Endothelial cell of umbilical vein (primary cell): Measurements from ENCODE around the gene LILRB5. TPM values are rescaled to one million over a fixed set of nuclear protein-coding genes. Genes with fewer than 3 reads are reported as not detected.
"Not testable (repeated sequence)": the region's sequence is repeated elsewhere in the genome, so short reads cannot be mapped to it uniquely, and the experiment has no call there.

Experiments
- BruUV-seq: library from RNA; stranded (reverse); fragments of 400-500 nt; replicated peaks from 2 replicates; lab custom pipeline; 2021; lab: Mats Ljungman, UMichigan
- CTCF ChIA-PET: fragments of 300-600, 350-600 bp; sonication (Branson Sonifier 250); formaldehyde crosslinking; loops from one replicate; lab custom pipeline; 2021; ENCODE audit warnings: antibody characterized with exemption, inconsistent platforms; lab: Charles Lee
- POLR2A ChIA-PET: fragments of 300-600, 350-600 bp; sonication (Branson Sonifier 250); formaldehyde crosslinking; loops from one replicate; lab custom pipeline; 2021; ENCODE audit warnings: antibody characterized with exemption, inconsistent platforms; lab: Charles Lee
- DNase-seq: peaks from one replicate; pipeline ENCODE4 v3.0.0-alpha.2; 2011; ENCODE audit warnings: low read depth, low spot score
- FAIRE-seq: peaks from 2 replicates; lab custom pipeline; 2011; peaks lifted over from hg19 to GRCh38; lab: Jason Lieb, UNC
- H2AFZ ChIP-seq: 2 replicates; pipeline ENCODE4 v1.6.0; 2012; ENCODE audit warnings: low read depth, low read length, control low read depth, inconsistent platforms
- H3K27ac ChIP-seq: 2 replicates; pipeline ENCODE4 v1.5.1; 2011; ENCODE audit warnings: low read depth, mild to moderate bottlenecking, control low read depth, low read length, moderate library complexity; ENCODE audit not compliant: insufficient read depth
- H3K27me3 ChIP-seq, 2 experiments: 2 replicates each; pipeline versions ENCODE4 v1.6.0 to v1.6.1; 2011; ENCODE audit warnings: low read length in 2 of 2, mixed read lengths in 1 of 2; ENCODE audit not compliant: control insufficient read depth in 2 of 2, insufficient read depth in 2 of 2
- H3K36me3 ChIP-seq, 2 experiments: 2 replicates in 1 of 2; 3 replicates in 1 of 2; pipeline ENCODE4 v1.5.1; 2011; ENCODE audit warnings: low read length in 2 of 2, mild to moderate bottlenecking in 1 of 2, moderate library complexity in 1 of 2; ENCODE audit not compliant: control insufficient read depth in 2 of 2, insufficient read depth in 2 of 2; ENCODE audit errors: extremely low read depth in 1 of 2
- H3K4me1 ChIP-seq: 3 replicates; pipeline ENCODE4 v1.5.1; 2011; ENCODE audit warnings: mild to moderate bottlenecking, low read length; ENCODE audit not compliant: control insufficient read depth, insufficient read depth; ENCODE audit errors: extremely low read depth
- H3K4me2 ChIP-seq: 2 replicates; pipeline ENCODE4 v1.6.1; 2011; ENCODE audit warnings: low read length, control low read depth, mixed read lengths; ENCODE audit not compliant: insufficient read depth
- H3K4me3 ChIP-seq, 3 experiments: fragments of 200-600 bp in 1 of 3; sonication (generic), shearing (Covaris generic) in 1 of 3; replicated peaks in 1 of 3; 2 replicates each; pipeline ENCODE4 v1.5.1; 2011 to 2016; ENCODE audit warnings: control low read depth in 3 of 3, low read length in 3 of 3, mild to moderate bottlenecking in 2 of 3, inconsistent platforms in 1 of 3, low read depth in 1 of 3, moderate library complexity in 1 of 3; ENCODE audit not compliant: insufficient read depth in 1 of 3
- H3K79me2 ChIP-seq: 2 replicates; pipeline ENCODE4 v1.6.0; 2012; ENCODE audit warnings: low read length, inconsistent platforms; ENCODE audit not compliant: control insufficient read depth, insufficient read depth
- H3K9ac ChIP-seq: replicated peaks from 2 replicates; pipeline ENCODE3; 2011; ENCODE audit warnings: low read length, control low read depth; ENCODE audit not compliant: insufficient read depth; ENCODE audit errors: extremely low read depth
- H3K9me1 ChIP-seq: replicated peaks from 3 replicates; pipeline ENCODE4 v1.6.0; 2011; ENCODE audit warnings: mild to moderate bottlenecking, low read length; ENCODE audit not compliant: control insufficient read depth, insufficient read depth; ENCODE audit errors: extremely low read depth
- H3K9me3 ChIP-seq: replicated peaks from 2 replicates; pipeline ENCODE4 v1.5.1; 2012; ENCODE audit warnings: low read length, inconsistent platforms; ENCODE audit not compliant: control insufficient read depth, insufficient read depth
- H4K20me1 ChIP-seq: replicated peaks from 2 replicates; pipeline ENCODE3; 2011; ENCODE audit warnings: mild to moderate bottlenecking, low read length; ENCODE audit not compliant: control insufficient read depth, insufficient read depth; ENCODE audit errors: extremely low read depth
- dilution Hi-C: fragments of 300-500 bp; cut with MboI; formaldehyde crosslinking; loops from one replicate; pipeline ENCODE4 v1.15.0; 2019; ENCODE audit warnings: low sequenced_read_pairs; ENCODE audit not compliant: extremely low pct_ligation_motif_present
- intact Hi-C: fragments of 100-400 bp; cut with micrococcal nuclease; formaldehyde crosslinking; loops from one replicate; pipeline ENCODE4 v1.10.0; 2022
- polyA plus RNA-seq, 4 experiments: library from polyadenylated mRNA; depleted of rRNA in 3 of 4; stranded (reverse) in 3 of 4; unstranded in 1 of 4; fragments of >200 nt; gene quantifications; 2 replicates each; pipeline versions ENCODE4 v1.2.1 to v1.2.3, GENCODE V29; 2011 to 2012; ENCODE audit warnings: missing spikeins in 1 of 4
- total RNA-seq: library from RNA; stranded (reverse); gene quantifications from 2 replicates; pipeline ENCODE4 v1.2.3, GENCODE V29; 2021

LILRB5 gene
- total and polyA plus RNA-seq, 2 donors (not counting 3 experiments of a cell fraction or from before 2014, with no cell fraction given) = not detected

GRCh38 chr19:54278056-54278455 lies 21.0 kb upstream of the LILRB5 start:
- H3K9me3 ChIP-seq, DNase-seq, H3K36me3 ChIP-seq, FAIRE-seq, H3K9me1 ChIP-seq, H4K20me1 ChIP-seq, H3K27ac ChIP-seq, H3K27me3 ChIP-seq, H2AFZ ChIP-seq, H3K4me3 ChIP-seq, intact Hi-C loops, BruUV-seq, dilution Hi-C loops, H3K4me1 ChIP-seq, H3K79me2 ChIP-seq, H3K4me2 ChIP-seq, H3K9ac ChIP-seq, POLR2A ChIA-PET: not testable (repeated sequence)
- CTCF ChIA-PET = interaction anchor here (2.2 kb wide), 1 partner anchor 12 kb away, joined by 7 read pairs; no protein-coding TSS in a partner anchor

DNA sequence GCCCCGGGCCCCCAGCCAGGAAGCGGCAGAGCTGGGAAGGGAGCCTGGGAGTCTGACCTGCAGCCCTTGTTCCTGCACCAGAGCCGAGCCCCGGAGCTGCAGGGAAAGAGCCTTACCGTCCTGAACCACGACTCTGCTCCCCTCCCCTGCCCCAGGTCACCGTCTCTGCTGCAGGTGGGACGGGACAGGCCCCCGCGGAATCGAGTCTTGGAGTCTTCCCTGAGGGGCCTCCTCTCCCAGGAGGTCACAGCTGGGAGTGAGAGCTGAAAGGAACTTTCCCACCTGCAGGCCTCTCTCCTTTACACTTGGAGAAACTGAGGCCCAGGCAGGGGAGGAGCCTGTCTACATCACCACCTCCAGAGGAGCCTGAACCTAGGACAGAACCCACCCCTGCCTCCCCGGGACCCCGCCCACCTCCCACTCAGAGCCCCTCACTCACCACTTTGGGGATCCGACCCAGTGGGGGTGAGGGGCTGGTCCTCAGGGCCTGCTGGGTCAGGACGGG lies 20.1 kb upstream of the LILRB5 start:
- dilution Hi-C loops, DNase-seq, POLR2A ChIA-PET, H3K36me3 ChIP-seq, BruUV-seq, H2AFZ ChIP-seq, H3K27ac ChIP-seq, H3K4me3 ChIP-seq, FAIRE-seq, H4K20me1 ChIP-seq, H3K27me3 ChIP-seq, H3K9me3 ChIP-seq, H3K9me1 ChIP-seq, H3K4me1 ChIP-seq, H3K4me2 ChIP-seq, H3K79me2 ChIP-seq, H3K9ac ChIP-seq, intact Hi-C loops: not testable (repeated sequence)
- CTCF ChIA-PET = interaction anchor here (2.2 kb wide), 1 partner anchor 11 kb away, joined by 7 read pairs; no protein-coding TSS in a partner anchor
